PFSK-1 (cell line): ENCODE results near the gene KLK3.

ENCODE experiments used
- FOXP2 ChIP-seq: optimal IDR thresholded peaks from 2 replicates; pipeline ENCODE3; 2011; ENCODE audit warnings: borderline replicate concordance, control low read depth, inconsistent platforms; ENCODE audit not compliant: insufficient read depth; ENCODE audit errors: extremely low read length, extremely low read depth
- POLR2AphosphoS5 ChIP-seq: IDR thresholded peaks from 2 replicates; pipeline ENCODE4 v1.6.1; 2012; ENCODE audit warnings: low read depth, mild to moderate bottlenecking, control low read depth, low read length, moderate library complexity
- SIN3A ChIP-seq: IDR thresholded peaks from 2 replicates; pipeline ENCODE4 v1.6.1; 2012; ENCODE audit warnings: mild to moderate bottlenecking, low read length, moderate library complexity, borderline replicate concordance; ENCODE audit not compliant: insufficient read depth
- TAF1 ChIP-seq: IDR thresholded peaks from 2 replicates; pipeline ENCODE4 v1.6.1; 2012; ENCODE audit warnings: low read length, control low read depth, borderline replicate concordance; ENCODE audit not compliant: insufficient read depth
- TF ChIP-seq, protein P1 (sequence below), 2 experiments: IDR thresholded peaks; 2 replicates each; pipeline versions ENCODE4 v1.6.1 to v1.8.0; 2011 to 2012; ENCODE audit warnings: low read depth in 2 of 2, low read length in 2 of 2, control low read depth in 1 of 2, inconsistent platforms in 1 of 2, mild to moderate bottlenecking in 1 of 2, moderate library complexity in 1 of 2; ENCODE audit not compliant: insufficient read depth in 1 of 2

- TF ChIP-seq SIN3A (no peak), POLR2AphosphoS5 (no peak), TAF1 (no peak), FOXP2 (no peak)
- TF ChIP-seq, protein P1, sequence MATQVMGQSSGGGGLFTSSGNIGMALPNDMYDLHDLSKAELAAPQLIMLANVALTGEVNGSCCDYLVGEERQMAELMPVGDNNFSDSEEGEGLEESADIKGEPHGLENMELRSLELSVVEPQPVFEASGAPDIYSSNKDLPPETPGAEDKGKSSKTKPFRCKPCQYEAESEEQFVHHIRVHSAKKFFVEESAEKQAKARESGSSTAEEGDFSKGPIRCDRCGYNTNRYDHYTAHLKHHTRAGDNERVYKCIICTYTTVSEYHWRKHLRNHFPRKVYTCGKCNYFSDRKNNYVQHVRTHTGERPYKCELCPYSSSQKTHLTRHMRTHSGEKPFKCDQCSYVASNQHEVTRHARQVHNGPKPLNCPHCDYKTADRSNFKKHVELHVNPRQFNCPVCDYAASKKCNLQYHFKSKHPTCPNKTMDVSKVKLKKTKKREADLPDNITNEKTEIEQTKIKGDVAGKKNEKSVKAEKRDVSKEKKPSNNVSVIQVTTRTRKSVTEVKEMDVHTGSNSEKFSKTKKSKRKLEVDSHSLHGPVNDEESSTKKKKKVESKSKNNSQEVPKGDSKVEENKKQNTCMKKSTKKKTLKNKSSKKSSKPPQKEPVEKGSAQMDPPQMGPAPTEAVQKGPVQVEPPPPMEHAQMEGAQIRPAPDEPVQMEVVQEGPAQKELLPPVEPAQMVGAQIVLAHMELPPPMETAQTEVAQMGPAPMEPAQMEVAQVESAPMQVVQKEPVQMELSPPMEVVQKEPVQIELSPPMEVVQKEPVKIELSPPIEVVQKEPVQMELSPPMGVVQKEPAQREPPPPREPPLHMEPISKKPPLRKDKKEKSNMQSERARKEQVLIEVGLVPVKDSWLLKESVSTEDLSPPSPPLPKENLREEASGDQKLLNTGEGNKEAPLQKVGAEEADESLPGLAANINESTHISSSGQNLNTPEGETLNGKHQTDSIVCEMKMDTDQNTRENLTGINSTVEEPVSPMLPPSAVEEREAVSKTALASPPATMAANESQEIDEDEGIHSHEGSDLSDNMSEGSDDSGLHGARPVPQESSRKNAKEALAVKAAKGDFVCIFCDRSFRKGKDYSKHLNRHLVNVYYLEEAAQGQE (IDR thresholded peaks at IDR 0.05; ENCODE audit: insufficient read depth in 1 of 2, low read depth in 2 of 2, low read length in 2 of 2), result no peak
Measured at GRCh38 chr19:50818859-50819472, 35.7 kb upstream of the KLK3 start.
